Measurements from ENCODE around the gene NOS1AP.
"Not testable (repeated sequence)": the region's sequence is repeated elsewhere in the genome, so short reads cannot be mapped to it uniquely, and the experiment has no call there.

Gene NOS1AP

GRCh38 chr1:162197615-162198421 is 128.3 kb downstream of the NOS1AP start:
- DNase-seq = no peak

DNA sequence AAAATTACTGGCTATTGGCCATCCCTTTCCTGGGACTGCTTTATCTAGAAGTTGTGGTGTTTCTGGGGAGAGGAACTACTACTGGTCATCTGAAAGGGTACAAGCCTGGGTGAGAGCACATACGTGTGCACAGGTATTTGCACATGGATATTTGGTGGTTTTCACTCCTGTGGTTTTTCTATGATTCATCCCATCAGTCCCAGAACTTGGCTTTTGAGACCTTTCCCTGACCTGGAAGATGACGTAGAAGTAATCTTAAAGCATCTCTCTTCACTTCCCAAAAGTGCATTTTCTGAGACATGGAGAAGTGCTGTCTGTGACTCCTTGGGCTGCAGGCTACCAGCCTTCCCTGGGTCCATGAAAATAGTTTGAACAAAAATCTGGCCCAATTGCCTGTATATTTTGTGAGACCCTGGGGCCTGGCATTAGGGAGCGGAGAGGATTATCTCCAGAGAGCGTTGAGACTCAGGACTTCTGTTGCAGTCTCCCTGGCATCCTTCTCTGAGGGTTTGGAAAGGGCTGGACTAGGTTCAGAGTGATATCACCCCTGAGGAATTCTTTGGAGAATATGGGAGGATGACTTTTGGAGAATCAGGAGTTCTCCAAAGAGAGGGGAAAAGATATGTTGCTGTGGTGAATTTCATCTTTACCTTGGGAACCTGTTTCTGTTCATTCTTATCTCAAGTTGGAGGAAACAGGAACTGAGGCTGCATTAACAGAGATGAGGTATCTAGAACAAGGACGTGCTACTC is 130.8 kb downstream of the NOS1AP start:
- DNase-seq = no peak

- not testable (repeated sequence) for DNase-seq
These were observed 131.6 kb downstream of the NOS1AP start for GRCh38 chr1:162201062-162201461.

GRCh38 chr1:162204129-162204822 is 134.8 kb downstream of the NOS1AP start:
- DNase-seq = no peak

- DNase-seq = no peak
These were observed 135.3 kb downstream of the NOS1AP start for GRCh38 chr1:162204823-162205155.

DNA sequence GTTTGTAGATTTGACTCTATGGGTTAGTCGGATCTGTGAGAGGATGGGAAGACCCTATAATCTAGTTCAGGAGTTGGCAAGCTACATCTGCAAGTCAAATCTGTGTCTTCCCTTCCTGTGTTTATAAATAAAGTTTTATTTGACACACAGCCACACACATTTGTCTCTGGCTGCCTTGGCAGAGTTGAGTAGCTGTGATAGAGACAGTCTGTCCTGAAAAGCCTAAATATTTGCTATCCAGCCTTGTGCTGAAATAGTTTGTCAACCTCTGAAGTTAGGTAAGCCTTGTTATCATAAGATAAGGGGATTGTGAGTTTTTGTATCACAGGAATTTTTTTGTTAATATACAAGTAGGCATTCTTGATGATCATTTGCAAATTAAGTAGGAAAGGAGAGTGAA is 136.8 kb downstream of the NOS1AP start:
- DNase-seq = no peak

DNA sequence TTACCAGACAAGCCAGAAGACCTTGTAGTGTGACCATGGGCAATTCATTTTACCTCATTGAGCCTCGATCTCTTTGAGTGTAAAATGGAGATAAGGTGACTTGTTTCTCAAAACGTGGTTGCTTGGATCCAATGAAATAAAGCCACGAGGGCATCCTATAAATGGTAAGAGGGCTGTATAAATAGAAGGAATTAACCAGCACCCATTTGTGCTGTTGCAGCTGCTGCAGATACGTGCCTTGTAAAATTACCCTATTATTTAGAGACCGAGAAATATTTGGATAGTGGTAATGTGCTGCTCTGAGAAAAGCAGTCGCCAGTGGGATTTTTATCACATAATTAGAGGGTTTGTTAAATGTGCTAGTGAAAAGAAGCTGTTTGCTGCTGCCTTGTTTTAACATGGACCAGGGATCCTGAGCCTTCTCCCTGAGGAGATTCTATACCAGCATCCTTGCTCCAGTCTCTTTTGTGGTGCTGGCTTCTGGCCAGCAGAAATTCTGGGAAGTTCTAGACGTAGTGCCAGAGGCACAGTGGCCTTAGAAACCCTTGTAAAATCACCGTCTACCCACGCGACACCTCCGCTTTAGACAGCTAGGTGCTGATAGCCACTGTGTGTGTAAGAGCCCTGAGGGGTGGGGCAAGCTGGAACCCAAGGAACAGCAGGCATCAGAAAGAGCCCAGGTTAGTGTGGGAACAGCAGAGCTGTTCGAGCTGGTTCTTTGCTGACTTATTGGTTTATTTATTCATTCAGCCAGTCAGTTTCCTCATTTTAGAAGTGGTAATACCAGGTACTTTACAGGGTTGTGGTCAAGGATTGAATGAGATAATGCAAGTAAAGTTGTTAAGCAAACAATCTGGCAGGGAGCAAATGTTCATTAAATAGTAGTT is 137.5 kb downstream of the NOS1AP start:
- peak; percentile 95 for DNase-seq

GRCh38 chr1:162207862-162208261 is 138.4 kb downstream of the NOS1AP start:
- DNase-seq = no peak

DNA sequence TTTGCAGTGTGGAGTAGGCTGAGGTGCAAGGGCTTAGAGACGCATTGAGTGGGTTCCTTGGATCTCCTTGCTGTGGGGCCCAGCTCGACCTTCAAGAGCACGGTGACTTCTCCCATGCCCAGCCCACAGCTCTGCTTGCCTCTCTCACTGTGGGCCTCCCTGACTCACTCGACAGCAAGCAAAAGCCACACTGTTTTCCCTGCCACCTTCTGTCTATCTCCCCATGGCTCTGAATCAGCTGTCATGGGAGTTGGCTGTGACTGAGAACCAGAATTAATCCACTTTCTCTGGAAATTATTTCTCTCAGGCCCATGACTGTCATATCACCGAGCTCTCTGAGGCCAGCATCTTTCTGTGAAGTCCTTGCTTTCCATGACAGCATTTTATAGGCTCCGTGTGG is 140.7 kb downstream of the NOS1AP start:
- no peak for DNase-seq

GRCh38 chr1:162212713-162213112 is 143.2 kb downstream of the NOS1AP start:
- no peak for DNase-seq

GRCh38 chr1:162213281-162213912 is 143.9 kb downstream of the NOS1AP start:
- no peak for DNase-seq

DNA sequence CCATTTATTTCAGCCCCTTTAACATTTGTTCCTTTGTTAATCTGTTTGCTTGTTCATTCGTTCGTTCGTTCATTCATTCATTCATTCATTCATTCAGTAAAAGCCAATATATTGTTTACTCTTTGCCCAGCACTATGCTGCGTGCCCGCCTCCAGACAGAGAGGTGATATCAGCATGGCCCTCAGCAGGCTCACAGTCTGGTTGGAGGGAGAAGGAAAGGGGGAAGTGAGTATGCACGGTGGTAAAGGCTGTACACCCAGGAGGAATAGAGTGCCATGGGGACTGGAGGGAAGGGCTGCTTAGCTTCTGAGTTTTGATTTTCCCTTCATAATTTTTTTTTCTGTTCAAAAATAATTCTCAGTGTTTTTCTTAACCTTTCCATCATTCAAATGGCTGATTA is 144.7 kb downstream of the NOS1AP start:
- no peak for DNase-seq

- DNase-seq = no peak
These were observed 146.4 kb downstream of the NOS1AP start for GRCh38 chr1:162215902-162216301.

DNA sequence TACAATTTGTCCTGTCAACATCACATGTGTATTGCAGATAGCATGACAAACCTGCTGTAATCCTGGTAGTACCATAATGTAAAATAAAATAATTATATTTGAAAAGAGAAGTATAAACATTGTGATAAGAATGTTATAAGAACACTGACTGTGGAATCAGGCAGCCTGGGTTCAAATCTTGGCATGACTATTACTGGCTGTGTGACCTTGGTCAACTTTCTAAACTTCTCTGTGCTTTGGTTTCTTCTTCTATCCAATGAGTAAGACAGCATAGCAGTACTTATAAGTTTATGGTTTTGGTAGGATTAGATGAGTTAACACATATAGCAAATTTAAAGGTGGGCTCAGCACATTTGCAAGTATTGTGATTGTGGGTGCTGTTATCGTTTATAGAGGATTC is 147.1 kb downstream of the NOS1AP start:
- DNase-seq = no peak

DNA sequence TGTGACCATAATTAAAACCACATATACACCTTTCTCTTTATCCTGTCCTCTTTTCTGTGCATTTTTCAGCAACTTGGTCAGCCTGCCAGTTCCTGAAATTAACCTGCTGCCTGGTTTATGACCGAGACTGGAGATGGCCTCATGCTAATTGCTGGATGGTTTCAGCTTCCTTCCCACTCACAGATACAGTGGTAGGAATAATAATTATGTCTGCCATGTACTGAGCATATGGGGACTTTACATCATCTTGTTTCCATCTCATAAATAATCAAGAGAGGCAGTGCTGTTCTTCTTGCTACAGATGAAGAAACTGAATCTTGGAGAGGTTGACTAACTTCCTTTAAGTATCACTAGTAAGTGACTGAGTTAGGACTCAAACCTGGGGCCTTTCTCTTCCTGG is 148.2 kb downstream of the NOS1AP start:
- no peak for DNase-seq

DNA sequence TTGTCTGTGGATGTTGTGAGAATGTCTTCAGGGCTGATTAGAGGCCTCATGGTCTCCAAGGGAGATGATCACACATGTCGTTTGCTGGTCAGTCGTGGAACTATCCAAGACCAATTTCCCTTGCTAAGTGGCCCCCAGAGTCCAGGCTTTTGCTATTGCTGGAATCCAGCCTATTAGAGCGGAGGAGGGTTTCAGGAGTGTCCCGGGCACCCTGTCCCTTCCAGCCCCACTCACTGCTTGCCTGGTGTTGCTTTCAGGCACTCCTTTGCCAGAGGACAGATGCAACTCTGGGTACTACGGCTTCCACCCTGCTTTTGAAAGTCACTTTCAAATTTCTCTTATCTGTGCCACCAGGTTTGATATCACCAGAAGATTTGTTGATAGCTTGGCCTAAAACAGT is 149.1 kb downstream of the NOS1AP start:
- no peak for DNase-seq

GRCh38 chr1:162218975-162219374 is 149.5 kb downstream of the NOS1AP start:
- peak; percentile 68 for DNase-seq

- no peak for DNase-seq
These were observed 150.0 kb downstream of the NOS1AP start for GRCh38 chr1:162219461-162219860.

DNA sequence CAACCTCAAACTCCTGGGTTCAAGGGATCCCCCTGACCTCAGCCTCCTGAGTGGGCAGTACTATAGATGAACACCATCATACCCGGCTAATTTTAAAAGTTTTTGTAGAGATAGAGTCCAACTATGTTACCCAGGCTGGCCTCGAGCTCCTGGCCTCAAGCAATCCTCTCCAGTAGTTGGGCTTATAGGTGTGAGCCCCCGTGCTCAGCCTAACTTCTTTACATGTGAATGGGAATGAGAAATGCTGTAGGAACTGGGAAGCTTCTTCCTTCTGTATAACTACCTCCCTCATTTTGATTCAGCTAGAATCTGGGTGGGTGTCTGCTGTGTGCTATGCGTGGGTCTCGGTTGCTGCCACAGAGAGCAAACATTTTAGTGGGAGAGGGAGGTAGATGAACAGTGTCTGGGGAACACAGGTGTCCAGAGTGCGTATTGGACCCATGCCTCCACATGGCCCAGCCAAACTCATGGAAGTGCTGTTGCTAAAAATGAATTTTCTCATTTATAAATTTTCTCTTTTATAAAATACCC is 150.6 kb downstream of the NOS1AP start:
- no peak for DNase-seq

DNA sequence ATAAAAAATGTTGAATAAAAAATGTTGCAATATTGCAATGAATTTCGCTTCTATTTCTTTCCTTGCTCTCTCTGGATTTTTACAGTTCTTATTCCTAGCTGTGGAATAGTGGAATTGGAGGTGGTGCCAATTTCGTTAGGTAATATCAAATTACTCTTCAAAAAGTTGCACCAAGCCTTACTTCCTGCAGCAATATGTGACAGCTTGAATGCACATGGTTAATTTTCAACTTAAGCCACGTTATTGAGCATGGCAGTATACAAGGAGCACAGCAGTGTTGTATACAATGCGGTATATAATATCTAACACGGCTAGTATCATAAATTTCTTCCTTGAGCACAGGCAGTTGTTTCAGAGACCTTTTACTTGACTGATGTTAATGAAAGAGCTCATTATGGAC is 152.5 kb downstream of the NOS1AP start:
- no peak for DNase-seq

GRCh38 chr1:162222730-162223129 is 153.2 kb downstream of the NOS1AP start:
- no peak for DNase-seq

DNA sequence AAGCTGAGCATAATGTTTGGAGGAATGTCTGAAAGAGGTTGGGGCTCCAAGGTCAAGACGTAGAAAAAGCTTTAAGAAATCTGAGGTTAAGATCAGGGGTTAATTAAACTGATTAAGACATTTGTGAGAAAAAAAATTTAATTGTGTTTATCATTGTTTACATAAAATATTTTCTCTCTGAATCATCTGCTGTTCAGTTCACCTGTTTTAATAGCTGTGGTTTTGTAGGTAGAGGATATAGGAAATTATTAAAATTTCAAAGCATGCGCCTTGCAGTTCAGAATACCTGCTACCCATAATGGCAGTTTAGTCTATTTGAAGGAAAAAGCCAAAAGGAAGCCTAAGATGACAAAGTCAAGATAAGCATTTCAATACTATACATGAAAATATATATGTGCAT is 154.0 kb downstream of the NOS1AP start:
- no peak for DNase-seq

Data from NCI-H1092 treated with DMSO at 0.1 percent for 48 hours (cell line).